Measurements from ENCODE around the gene SRI. TPM values are rescaled to one million over a fixed set of nuclear protein-coding genes. Genes with fewer than 3 reads are reported as not detected.

SRI gene
- total RNA-seq, 1 experiment from 2014 or later: 136 TPM

GRCh38 chr7:88244258-88244657, 24.4 kb upstream of the SRI start:
- Histone ChIP-seq H4K91ac (ENCODE audit: insufficient read length, low read depth, low read length) (no peak overlapping the region), H3K9ac (ENCODE audit: extremely low read depth, insufficient read length, low read length) (no peak overlapping the region), H2AFZ (ENCODE audit: low read length) (no peak overlapping the region), H3K4me1 (ENCODE audit: insufficient read depth, low read length) (no peaks in the 10 kb centered on the region), H3K4me2 (ENCODE audit: insufficient read depth, insufficient read length, low read length) (no peak overlapping the region), H3K27me3 (ENCODE audit: insufficient read depth, low read length) (no peaks in the 10 kb centered on the region), H3K14ac (ENCODE audit: insufficient read depth, low read length) (no peak overlapping the region), H3K23ac (ENCODE audit: insufficient read length, low read depth, low read length) (no peak overlapping the region), H3K23me2 (ENCODE audit: insufficient read length, low read depth, low read length, poor library complexity, severe bottlenecking) (no peaks in the 10 kb centered on the region), H2BK15ac (ENCODE audit: low read depth, low read length) (no peak overlapping the region), H3K4ac (ENCODE audit: low read depth, low read length) (no peak overlapping the region), H4K5ac (ENCODE audit: insufficient read length, low read depth, low read length) (no peak overlapping the region), H3K9me3 (ENCODE audit: control insufficient read depth, low read depth, low read length) (no peaks in the 10 kb centered on the region), H2BK20ac (ENCODE audit: low read depth, low read length, poor library complexity, severe bottlenecking) (no peak overlapping the region), H2BK5ac (ENCODE audit: insufficient read length, low read length) (no peak overlapping the region), H3K18ac (ENCODE audit: insufficient read length, low read depth, low read length) (no peak overlapping the region), H3K27ac (ENCODE audit: insufficient read length, low read depth, low read length) (no peak overlapping the region), H3K56ac (ENCODE audit: insufficient read length, low read depth, low read length) (no peak overlapping the region), H4K8ac (replicated peaks; ENCODE audit: insufficient read length, low read depth, low read length) (no peak overlapping the region), H3K79me2 (ENCODE audit: insufficient read depth, low read length) (no peaks in the 10 kb centered on the region), H2BK120ac (ENCODE audit: low read depth, low read length, poor library complexity, severe bottlenecking) (no peak overlapping the region), H3K79me1 (ENCODE audit: insufficient read depth, low read depth, low read length, poor library complexity, severe bottlenecking) (no peaks in the 10 kb centered on the region), H2AK5ac (ENCODE audit: insufficient read length, low read length) (no peak overlapping the region), H3T11ph (ENCODE audit: low read length) (no peak overlapping the region), H2BK12ac (ENCODE audit: insufficient read length, low read depth, low read length) (no peak overlapping the region), H4K20me1 (ENCODE audit: control insufficient read depth, insufficient read depth, insufficient read length) (no peaks in the 10 kb centered on the region)
- no peak overlapping the region for H3K4me3 Mint-ChIP-seq
- H3K27me3 Mint-ChIP-seq (ENCODE audit: low read depth): no peaks in the 10 kb centered on the region; the same call in 1 of the 2 replicates
- peaks cover 4 to 6% of the 10 kb centered on the region in 2 experiments for H3K4me1 Mint-ChIP-seq
- no CpG with 5 or more reads among the region's 1 CpG for WGBS (ENCODE audit: extremely low coverage, insufficient read length, low lambda C conversion rate)
- no peak overlapping the region for H3K27ac Mint-ChIP-seq
- H3K36me3 Mint-ChIP-seq (ENCODE audit: insufficient read depth in 1 of 3, low read depth in 3 of 3): no peaks in the 10 kb centered on the region; a peak in 1 of 7 replicates
- H3K9me3 Mint-ChIP-seq: no peaks in the 10 kb centered on the region; a peak in 1 of 5 replicates
- DNase-seq: no peak
- TF ChIP-seq, protein P1, sequence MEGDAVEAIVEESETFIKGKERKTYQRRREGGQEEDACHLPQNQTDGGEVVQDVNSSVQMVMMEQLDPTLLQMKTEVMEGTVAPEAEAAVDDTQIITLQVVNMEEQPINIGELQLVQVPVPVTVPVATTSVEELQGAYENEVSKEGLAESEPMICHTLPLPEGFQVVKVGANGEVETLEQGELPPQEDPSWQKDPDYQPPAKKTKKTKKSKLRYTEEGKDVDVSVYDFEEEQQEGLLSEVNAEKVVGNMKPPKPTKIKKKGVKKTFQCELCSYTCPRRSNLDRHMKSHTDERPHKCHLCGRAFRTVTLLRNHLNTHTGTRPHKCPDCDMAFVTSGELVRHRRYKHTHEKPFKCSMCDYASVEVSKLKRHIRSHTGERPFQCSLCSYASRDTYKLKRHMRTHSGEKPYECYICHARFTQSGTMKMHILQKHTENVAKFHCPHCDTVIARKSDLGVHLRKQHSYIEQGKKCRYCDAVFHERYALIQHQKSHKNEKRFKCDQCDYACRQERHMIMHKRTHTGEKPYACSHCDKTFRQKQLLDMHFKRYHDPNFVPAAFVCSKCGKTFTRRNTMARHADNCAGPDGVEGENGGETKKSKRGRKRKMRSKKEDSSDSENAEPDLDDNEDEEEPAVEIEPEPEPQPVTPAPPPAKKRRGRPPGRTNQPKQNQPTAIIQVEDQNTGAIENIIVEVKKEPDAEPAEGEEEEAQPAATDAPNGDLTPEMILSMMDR (conservative IDR thresholded peaks at IDR 0.05): no peak
